Stimulated activated naive CD8-positive, alpha-beta T cell treated with anti-CD3 and anti-CD28 coated beads, Interleukin-15, amount 100 ng/mL, for 72 hours (primary cell): ENCODE data around the gene DNAJC30.

ENCODE experiments used
- ATAC-seq: fragments of 150-1000 bp; cut with Tn5 transposase; 2 replicates; pipeline ENCODE4 v1.10.0; 2021; ENCODE audit warnings: mild to moderate bottlenecking, moderate library complexity
- DNase-seq, 2 donors: peaks; one replicate each; pipeline ENCODE4 v3.0.0; 2021 to 2022
- H3K27ac Mint-ChIP-seq, 2 donors: one replicate each; pipeline ENCODE4 v1.8.0; 2022; ENCODE audit warnings: mild to moderate bottlenecking in 2 of 2, mixed read lengths in 2 of 2, moderate library complexity in 2 of 2
- H3K27me3 Mint-ChIP-seq: one replicate; pipeline ENCODE4 v1.8.0; 2022; ENCODE audit warnings: mixed read lengths
- H3K4me1 Mint-ChIP-seq: one replicate; pipeline ENCODE4 v1.8.0; 2022; ENCODE audit warnings: mild to moderate bottlenecking, mixed read lengths
- H3K4me3 Mint-ChIP-seq, 2 donors: one replicate each; pipeline ENCODE4 v1.8.0; 2022; ENCODE audit warnings: mild to moderate bottlenecking in 2 of 2, mixed read lengths in 2 of 2, moderate library complexity in 1 of 2
- H3K9me3 Mint-ChIP-seq, 2 donors: one replicate each; pipeline ENCODE4 v1.8.0; 2022; ENCODE audit warnings: mixed read lengths in 2 of 2

Gene DNAJC30

GRCh38 chr7:73649576-73649975 lies 33.7 kb downstream of the DNAJC30 start:
- H3K4me1 Mint-ChIP-seq, result peaks cover 19% of the 10 kb centered on the region
- H3K9me3 Mint-ChIP-seq, result no peaks in the 10 kb centered on the region
- no peak for ATAC-seq
- no peak for DNase-seq
- H3K4me3 Mint-ChIP-seq, result peak overlapping the region; percentile 17 to 78
- H3K27ac Mint-ChIP-seq, result no peak overlapping the region
- peaks cover 81% of the 10 kb centered on the region for H3K27me3 Mint-ChIP-seq

GRCh38 chr7:73648593-73649332 lies 34.5 kb downstream of the DNAJC30 start:
- no peak for DNase-seq
- H3K27me3 Mint-ChIP-seq, result peaks cover 84% of the 10 kb centered on the region
- H3K27ac Mint-ChIP-seq, result peak overlapping the region in 1 of 2 donors; percentile 48
- peaks cover 19% of the 10 kb centered on the region for H3K4me1 Mint-ChIP-seq
- H3K4me3 Mint-ChIP-seq, result peak overlapping the region; percentile 78
- ATAC-seq, result no peak
- no peaks in the 10 kb centered on the region for H3K9me3 Mint-ChIP-seq

GRCh38 chr7:73647725-73648592 lies 35.3 kb downstream of the DNAJC30 start:
- Mint-ChIP-seq H3K27ac (peak overlapping the region in 1 of 2 donors; percentile 63), H3K27me3 (peaks cover 82% of the 10 kb centered on the region), H3K4me3 (peak overlapping the region; percentile 78), H3K4me1 (peaks cover 19% of the 10 kb centered on the region), H3K9me3 (no peaks in the 10 kb centered on the region)
- ATAC-seq, result peak; percentile 82
- DNase-seq, result peak; percentile 38 to 43

GRCh38 chr7:73646785-73647724 lies 36.2 kb downstream of the DNAJC30 start:
- Mint-ChIP-seq H3K4me3 (peak overlapping the region in 1 of 2 donors; percentile 31), H3K27me3 (peaks cover 74% of the 10 kb centered on the region)
- no peak for DNase-seq

GRCh38 chr7:73645643-73646174 lies 37.5 kb downstream of the DNAJC30 start:
- Mint-ChIP-seq H3K9me3 (peaks cover 0 to 4% of the 10 kb centered on the region in 2 donors), H3K27me3 (peaks cover 65% of the 10 kb centered on the region), H3K4me1 (peaks cover 19% of the 10 kb centered on the region), H3K27ac (no peak overlapping the region), H3K4me3 (no peak overlapping the region)
- no peak for DNase-seq
- ATAC-seq, result no peak

More at GRCh38 chr7:73646785-73647724, 36.2 kb downstream of the DNAJC30 start:
- Mint-ChIP-seq H3K9me3 (peaks cover 0 to under 1% of the 10 kb centered on the region in 2 donors), H3K27ac (peak overlapping the region in 1 of 2 donors; percentile 23), H3K4me1 (peaks cover 19% of the 10 kb centered on the region)
- no peak for ATAC-seq

GRCh38 chr7:73644688-73645286 lies 38.5 kb downstream of the DNAJC30 start:
- Mint-ChIP-seq H3K4me3 (no peak overlapping the region), H3K27me3 (peaks cover 55% of the 10 kb centered on the region), H3K27ac (no peak overlapping the region), H3K9me3 (peaks cover 0 to 4% of the 10 kb centered on the region in 2 donors), H3K4me1 (peaks cover 19% of the 10 kb centered on the region)
- ATAC-seq (no peak), DNase-seq (no peak)

GRCh38 chr7:73642834-73643233 lies 40.4 kb downstream of the DNAJC30 start:
- Mint-ChIP-seq H3K27ac (no peak overlapping the region), H3K27me3 (peaks cover 36% of the 10 kb centered on the region), H3K4me1 (no peaks in the 10 kb centered on the region), H3K9me3 (peaks cover 0 to 4% of the 10 kb centered on the region in 2 donors), H3K4me3 (no peak overlapping the region)
- no peak for DNase-seq
- no peak for ATAC-seq

GRCh38 chr7:73638911-73639310 lies 44.3 kb downstream of the DNAJC30 start:
- Mint-ChIP-seq H3K4me1 (peaks cover 5% of the 10 kb centered on the region), H3K9me3 (peaks cover 0 to 4% of the 10 kb centered on the region in 2 donors), H3K27ac (no peak overlapping the region), H3K4me3 (no peak overlapping the region), H3K27me3 (peaks cover under 1% of the 10 kb centered on the region)
- DNase-seq, result no peak
- ATAC-seq, result no peak

GRCh38 chr7:73635428-73636200 lies 47.6 kb downstream of the DNAJC30 start:
- Mint-ChIP-seq H3K4me1 (peaks cover 5% of the 10 kb centered on the region), H3K27me3 (peaks cover 27% of the 10 kb centered on the region), H3K4me3 (no peak overlapping the region), H3K9me3 (no peaks in the 10 kb centered on the region), H3K27ac (no peak overlapping the region)
- DNase-seq (no peak), ATAC-seq (no peak)

- no peak overlapping the region for H3K4me3 Mint-ChIP-seq
Observed at GRCh38 chr7:73633844-73634243, 49.4 kb downstream of the DNAJC30 start.

GRCh38 chr7:73633323-73633722 lies 49.9 kb downstream of the DNAJC30 start:
- H3K9me3 Mint-ChIP-seq, result no peaks in the 10 kb centered on the region
- ATAC-seq (no peak), DNase-seq (no peak)

More at GRCh38 chr7:73633844-73634243, 49.4 kb downstream of the DNAJC30 start:
- no peak for ATAC-seq
- peaks cover 33% of the 10 kb centered on the region for H3K27me3 Mint-ChIP-seq
- H3K4me1 Mint-ChIP-seq, result peaks cover 5% of the 10 kb centered on the region
- no peak for DNase-seq
- H3K27ac Mint-ChIP-seq, result no peak overlapping the region
- no peaks in the 10 kb centered on the region for H3K9me3 Mint-ChIP-seq

GRCh38 chr7:73631558-73631957 lies 51.7 kb downstream of the DNAJC30 start:
- no peaks in the 10 kb centered on the region for H3K9me3 Mint-ChIP-seq
- no peak for DNase-seq
- no peak overlapping the region for H3K4me3 Mint-ChIP-seq
- H3K27me3 Mint-ChIP-seq, result peaks cover 56% of the 10 kb centered on the region
- no peak for ATAC-seq
- H3K4me1 Mint-ChIP-seq, result peaks cover 5% of the 10 kb centered on the region
- no peak overlapping the region for H3K27ac Mint-ChIP-seq

More at GRCh38 chr7:73633323-73633722, 49.9 kb downstream of the DNAJC30 start:
- Mint-ChIP-seq H3K27ac (no peak overlapping the region), H3K4me1 (peaks cover 5% of the 10 kb centered on the region), H3K27me3 (peaks cover 38% of the 10 kb centered on the region), H3K4me3 (no peak overlapping the region)
